Neuronal stem cell (in vitro differentiated cells): ENCODE data around the gene CA5A.

ENCODE experiments used
- DNase-seq: peaks from one replicate; pipeline ENCODE4 v3.0.0-alpha.2; 2013; ENCODE audit warnings: low spot score
- H2AFZ ChIP-seq: one replicate; pipeline ENCODE4 v1.6.1; 2013; ENCODE audit warnings: mild to moderate bottlenecking, low read length, inconsistent platforms
- H2AK5ac ChIP-seq: 2 replicates; pipeline ENCODE4 v1.6.1; 2013; ENCODE audit warnings: low read depth, mild to moderate bottlenecking, inconsistent platforms, low read length, moderate library complexity, mixed read lengths
- H2BK120ac ChIP-seq: 2 replicates; pipeline ENCODE4 v1.6.1; 2013; ENCODE audit warnings: low read depth, mild to moderate bottlenecking, inconsistent platforms, low read length, moderate library complexity, mixed read lengths
- H2BK12ac ChIP-seq: one replicate; pipeline ENCODE4 v1.6.1; 2013; ENCODE audit warnings: low read length, inconsistent platforms
- H2BK15ac ChIP-seq: 2 replicates; pipeline ENCODE4 v1.6.1; 2013; ENCODE audit warnings: mild to moderate bottlenecking, low read length, inconsistent platforms, mixed read lengths
- H2BK5ac ChIP-seq: one replicate; pipeline ENCODE4 v1.6.1; 2013; ENCODE audit warnings: inconsistent platforms, mild to moderate bottlenecking, low read length, moderate library complexity
- H3K14ac ChIP-seq: one replicate; pipeline ENCODE4 v1.6.1; 2013; ENCODE audit warnings: low read length, inconsistent platforms
- H3K18ac ChIP-seq: 2 replicates; pipeline ENCODE4 v1.6.1; 2013; ENCODE audit warnings: low read length, inconsistent platforms
- H3K23ac ChIP-seq: 2 replicates; pipeline ENCODE4 v1.6.1; 2013; ENCODE audit warnings: low read depth, mild to moderate bottlenecking, mixed read lengths, low read length, inconsistent platforms; ENCODE audit not compliant: poor library complexity
- H3K27ac ChIP-seq: replicated peaks from 3 replicates; pipeline ENCODE4 v1.5.1; 2013; ENCODE audit warnings: low read length, inconsistent platforms
- H3K27me3 ChIP-seq, 3 experiments: 2 replicates each; pipeline ENCODE4 v1.6.1; 2013; ENCODE audit warnings: low read length in 3 of 3, mild to moderate bottlenecking in 2 of 3, inconsistent platforms in 1 of 3, low read depth in 1 of 3, mixed read lengths in 1 of 3, moderate library complexity in 1 of 3; ENCODE audit not compliant: control insufficient read depth in 3 of 3, insufficient read depth in 3 of 3
- H3K36me3 ChIP-seq, 2 donors: replicated peaks in 1 of 2; 2 replicates each; pipeline ENCODE4 v1.6.1; 2013; ENCODE audit warnings: low read length in 2 of 2; ENCODE audit not compliant: control insufficient read depth in 2 of 2, insufficient read depth in 2 of 2
- H3K4ac ChIP-seq: 2 replicates; pipeline ENCODE4 v1.6.1; 2013; ENCODE audit warnings: inconsistent platforms, mild to moderate bottlenecking, low read length, moderate library complexity
- H3K4me1 ChIP-seq, 2 donors: 1 replicate in 1 of 2; 2 replicates in 1 of 2; pipeline ENCODE4 v1.6.1; 2013; ENCODE audit warnings: low read length in 2 of 2, low read depth in 1 of 2; ENCODE audit not compliant: control insufficient read depth in 2 of 2, insufficient read depth in 1 of 2
- H3K4me2 ChIP-seq: one replicate; pipeline ENCODE4 v1.6.1; 2013; ENCODE audit warnings: mild to moderate bottlenecking, low read length, inconsistent platforms; ENCODE audit not compliant: insufficient read depth, poor library complexity, severe bottlenecking
- H3K4me3 ChIP-seq, 2 donors: 2 replicates each; pipeline ENCODE4 v1.5.1; 2013; ENCODE audit warnings: low read length in 2 of 2, mild to moderate bottlenecking in 2 of 2, inconsistent platforms in 1 of 2, moderate library complexity in 1 of 2
- H3K79me1 ChIP-seq: one replicate; pipeline ENCODE4 v1.6.1; 2013; ENCODE audit warnings: low read depth, mild to moderate bottlenecking, inconsistent platforms, low read length, moderate library complexity
- H3K9ac ChIP-seq: one replicate; pipeline ENCODE4 v1.6.1; 2013; ENCODE audit warnings: mild to moderate bottlenecking, low read depth, low read length, inconsistent platforms; ENCODE audit not compliant: poor library complexity
- H3K9me3 ChIP-seq, 2 donors: replicated peaks in 1 of 2; 2 replicates each; pipeline versions ENCODE3 to v1.6.1; 2013; ENCODE audit warnings: low read length in 2 of 2, mild to moderate bottlenecking in 2 of 2, inconsistent platforms in 1 of 2, low read depth in 1 of 2, mixed read lengths in 1 of 2, moderate library complexity in 1 of 2; ENCODE audit not compliant: control insufficient read depth in 2 of 2, insufficient read depth in 1 of 2
- H4K8ac ChIP-seq: one replicate; pipeline ENCODE4 v1.6.1; 2013; ENCODE audit warnings: low read depth, mild to moderate bottlenecking, inconsistent platforms, low read length, moderate library complexity
- H4K91ac ChIP-seq: one replicate; pipeline ENCODE4 v1.6.1; 2013; ENCODE audit warnings: low read length, low read depth, mild to moderate bottlenecking, inconsistent platforms; ENCODE audit not compliant: poor library complexity
- WGBS, 2 donors: extraction: QIAGEN DNeasy Blood & Tissue Kit; methylation state at CpG; one replicate each; pipeline ENCODE4 v1.1.7; 2013; ENCODE audit warnings: missing lambda C conversion rate in 2 of 2, mixed read lengths in 1 of 2; ENCODE audit not compliant: insufficient read length in 2 of 2, insufficient replicate concordance in 1 of 2; ENCODE audit errors: extremely low coverage in 2 of 2; 5-methylcytosine and 5-hydroxymethylcytosine counted together

CA5A gene

GRCh38 chr16:87948735-87949070 lies 12.4 kb upstream of the CA5A start:
- H2BK15ac ChIP-seq = no peak overlapping the region
- no CpG with 5 or more reads among the region's 5 CpGs for WGBS, 2 donors
- no peak overlapping the region for H3K18ac ChIP-seq
- H3K9me3 ChIP-seq = no peaks in the 10 kb centered on the region
- no peak overlapping the region for H4K91ac ChIP-seq
- peaks cover 2 to 10% of the 10 kb centered on the region in 2 donors for H3K36me3 ChIP-seq
- no peak overlapping the region for H3K4ac ChIP-seq
- DNase-seq = no peak
- H2BK120ac ChIP-seq = no peak overlapping the region
- H3K4me1 ChIP-seq = peaks cover 6 to 11% of the 10 kb centered on the region in 2 donors
- no peak overlapping the region for H3K27ac ChIP-seq
- H4K8ac ChIP-seq = no peak overlapping the region
- H3K4me2 ChIP-seq = no peak overlapping the region
- no peak overlapping the region for H3K14ac ChIP-seq
- H2AFZ ChIP-seq = peak overlapping the region; percentile 61
- no peak overlapping the region for H3K4me3 ChIP-seq
- no peak overlapping the region for H2BK5ac ChIP-seq
- H2AK5ac ChIP-seq = no peak overlapping the region
- no peak overlapping the region for H3K9ac ChIP-seq
- H3K79me1 ChIP-seq = peaks cover 6% of the 10 kb centered on the region
- H2BK12ac ChIP-seq = no peak overlapping the region
- no peak overlapping the region for H3K23ac ChIP-seq
- H3K27me3 ChIP-seq = no peaks in the 10 kb centered on the region

DNA sequence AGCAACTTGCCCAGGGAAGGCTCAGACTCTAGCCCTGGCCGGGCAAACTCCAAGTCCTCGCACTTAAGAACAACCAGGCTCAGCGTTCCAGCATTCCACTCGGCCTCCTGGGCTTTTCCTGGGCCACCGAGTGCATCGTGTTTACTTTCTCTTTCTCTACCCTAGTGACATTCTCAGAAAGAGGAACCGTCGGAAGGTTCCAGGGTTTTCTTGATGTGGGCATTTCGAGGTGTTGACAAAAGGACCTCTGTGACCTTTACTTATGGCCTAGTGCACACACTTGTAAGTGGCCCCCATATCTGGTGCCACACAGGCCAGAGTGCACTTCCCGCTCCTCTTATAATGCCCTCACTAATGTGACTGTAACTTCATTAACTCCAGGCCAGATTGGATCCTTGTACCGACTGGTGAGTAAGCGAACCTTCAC lies 11.8 kb upstream of the CA5A start:
- no peak for DNase-seq
- peaks cover 6% of the 10 kb centered on the region for H3K79me1 ChIP-seq
- H3K9me3 ChIP-seq = no peaks in the 10 kb centered on the region
- no peak overlapping the region for H3K18ac ChIP-seq
- no peak overlapping the region for H3K23ac ChIP-seq
- H3K4me3 ChIP-seq = no peak overlapping the region
- no peak overlapping the region for H3K14ac ChIP-seq
- no peak overlapping the region for H4K91ac ChIP-seq
- peaks cover 0 to 4% of the 10 kb centered on the region in 2 donors for H3K36me3 ChIP-seq
- no peak overlapping the region for H2BK12ac ChIP-seq
- WGBS, 2 donors = no CpG with 5 or more reads among the region's 12 CpGs
- H3K27ac ChIP-seq = no peak overlapping the region
- no peak overlapping the region for H3K4me2 ChIP-seq
- H4K8ac ChIP-seq = no peak overlapping the region
- no peak overlapping the region for H2BK15ac ChIP-seq
- no peak overlapping the region for H2AK5ac ChIP-seq
- H2BK5ac ChIP-seq = no peak overlapping the region
- H2BK120ac ChIP-seq = no peak overlapping the region
- peaks cover 6 to 11% of the 10 kb centered on the region in 2 donors for H3K4me1 ChIP-seq
- no peaks in the 10 kb centered on the region for H3K27me3 ChIP-seq
- no peak overlapping the region for H3K9ac ChIP-seq
- peak overlapping the region; percentile 38 for H2AFZ ChIP-seq
- H3K4ac ChIP-seq = no peak overlapping the region

GRCh38 chr16:87947356-87948118 lies 11.2 kb upstream of the CA5A start:
- no peak overlapping the region for H4K91ac ChIP-seq
- H3K79me1 ChIP-seq = peaks cover 6% of the 10 kb centered on the region
- H2AFZ ChIP-seq = peak overlapping the region; percentile 38
- H3K4me2 ChIP-seq = no peak overlapping the region
- H4K8ac ChIP-seq = no peak overlapping the region
- no peak overlapping the region for H2BK5ac ChIP-seq
- no peak overlapping the region for H2BK12ac ChIP-seq
- no peak for DNase-seq
- no peak overlapping the region for H3K4me3 ChIP-seq
- no peak overlapping the region for H3K27ac ChIP-seq
- H3K36me3 ChIP-seq = no peaks in the 10 kb centered on the region
- H3K23ac ChIP-seq = no peak overlapping the region
- H3K14ac ChIP-seq = no peak overlapping the region
- no CpG with 5 or more reads among the region's 22 CpGs for WGBS, 2 donors
- H2AK5ac ChIP-seq = no peak overlapping the region
- H3K9ac ChIP-seq = no peak overlapping the region
- H2BK120ac ChIP-seq = no peak overlapping the region
- H3K27me3 ChIP-seq = no peaks in the 10 kb centered on the region
- peaks cover 6 to 11% of the 10 kb centered on the region in 2 donors for H3K4me1 ChIP-seq
- H3K4ac ChIP-seq = no peak overlapping the region
- no peaks in the 10 kb centered on the region for H3K9me3 ChIP-seq
- H2BK15ac ChIP-seq = no peak overlapping the region
- H3K18ac ChIP-seq = no peak overlapping the region

- WGBS, 2 donors = no CpG with 5 or more reads among the region's 14 CpGs
- H3K4me1 ChIP-seq = peaks cover 3 to 9% of the 10 kb centered on the region in 2 donors
- H3K36me3 ChIP-seq = no peaks in the 10 kb centered on the region
- peak overlapping the region; percentile 48 for H3K23ac ChIP-seq
- no peak overlapping the region for H3K4me2 ChIP-seq
- H3K4ac ChIP-seq = no peak overlapping the region
- H2BK5ac ChIP-seq = no peak overlapping the region
- H2BK12ac ChIP-seq = no peak overlapping the region
- H2BK15ac ChIP-seq = no peak overlapping the region
- no peak overlapping the region for H4K91ac ChIP-seq
- peak overlapping the region; percentile 33 for H3K18ac ChIP-seq
- H4K8ac ChIP-seq = no peak overlapping the region
- no peak overlapping the region for H2BK120ac ChIP-seq
- H3K4me3 ChIP-seq = no peak overlapping the region
- H2AFZ ChIP-seq = peak overlapping the region; percentile 58
- H2AK5ac ChIP-seq = peak overlapping the region; percentile 40
- no peak overlapping the region for H3K14ac ChIP-seq
- no peaks in the 10 kb centered on the region for H3K79me1 ChIP-seq
- H3K9ac ChIP-seq = no peak overlapping the region
- no peaks in the 10 kb centered on the region for H3K27me3 ChIP-seq
- no peak for DNase-seq
- H3K9me3 ChIP-seq = no peaks in the 10 kb centered on the region
- no peak overlapping the region for H3K27ac ChIP-seq
These were observed 10.4 kb upstream of the CA5A start for GRCh38 chr16:87946596-87947347.
